D721Med (cell line): ENCODE measurements around the gene SENP6.
"Not testable (repeated sequence)": the region's sequence is repeated elsewhere in the genome, so short reads cannot be mapped to it uniquely, and the experiment has no call there.

ENCODE experiments used
- DNase-seq: peaks from one replicate; pipeline ENCODE4 v3.0.0; 2011; ENCODE audit warnings: low spot score; ENCODE audit not compliant: insufficient read length
- FAIRE-seq: peaks from 2 replicates; lab custom pipeline; 2011; peaks lifted over from hg19 to GRCh38; lab: Jason Lieb, UNC
- TF ChIP-seq, protein P1 (sequence below): IDR thresholded peaks from 2 replicates; pipeline ENCODE4 v1.5.1; 2012; ENCODE audit warnings: mild to moderate bottlenecking, control low read depth; ENCODE audit not compliant: insufficient read depth; ENCODE audit errors: missing control alignments

Gene SENP6

GRCh38 chr6:75666592-75666991 is 64.9 kb downstream of the SENP6 start:
- TF ChIP-seq, protein P1, sequence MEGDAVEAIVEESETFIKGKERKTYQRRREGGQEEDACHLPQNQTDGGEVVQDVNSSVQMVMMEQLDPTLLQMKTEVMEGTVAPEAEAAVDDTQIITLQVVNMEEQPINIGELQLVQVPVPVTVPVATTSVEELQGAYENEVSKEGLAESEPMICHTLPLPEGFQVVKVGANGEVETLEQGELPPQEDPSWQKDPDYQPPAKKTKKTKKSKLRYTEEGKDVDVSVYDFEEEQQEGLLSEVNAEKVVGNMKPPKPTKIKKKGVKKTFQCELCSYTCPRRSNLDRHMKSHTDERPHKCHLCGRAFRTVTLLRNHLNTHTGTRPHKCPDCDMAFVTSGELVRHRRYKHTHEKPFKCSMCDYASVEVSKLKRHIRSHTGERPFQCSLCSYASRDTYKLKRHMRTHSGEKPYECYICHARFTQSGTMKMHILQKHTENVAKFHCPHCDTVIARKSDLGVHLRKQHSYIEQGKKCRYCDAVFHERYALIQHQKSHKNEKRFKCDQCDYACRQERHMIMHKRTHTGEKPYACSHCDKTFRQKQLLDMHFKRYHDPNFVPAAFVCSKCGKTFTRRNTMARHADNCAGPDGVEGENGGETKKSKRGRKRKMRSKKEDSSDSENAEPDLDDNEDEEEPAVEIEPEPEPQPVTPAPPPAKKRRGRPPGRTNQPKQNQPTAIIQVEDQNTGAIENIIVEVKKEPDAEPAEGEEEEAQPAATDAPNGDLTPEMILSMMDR, result no peak
- FAIRE-seq (no peak), DNase-seq (no peak)

- no peak for FAIRE-seq
- TF ChIP-seq, protein P1, result no peak
- no peak for DNase-seq
These were observed 72.2 kb downstream of the SENP6 start for GRCh38 chr6:75673884-75674283.

GRCh38 chr6:75676377-75676776 is 74.7 kb downstream of the SENP6 start:
- DNase-seq (no peak), FAIRE-seq (no peak)
- TF ChIP-seq, protein P1, result no peak

- not testable (repeated sequence) for FAIRE-seq, DNase-seq
These were observed 80.9 kb downstream of the SENP6 start for GRCh38 chr6:75682548-75682947.

DNA sequence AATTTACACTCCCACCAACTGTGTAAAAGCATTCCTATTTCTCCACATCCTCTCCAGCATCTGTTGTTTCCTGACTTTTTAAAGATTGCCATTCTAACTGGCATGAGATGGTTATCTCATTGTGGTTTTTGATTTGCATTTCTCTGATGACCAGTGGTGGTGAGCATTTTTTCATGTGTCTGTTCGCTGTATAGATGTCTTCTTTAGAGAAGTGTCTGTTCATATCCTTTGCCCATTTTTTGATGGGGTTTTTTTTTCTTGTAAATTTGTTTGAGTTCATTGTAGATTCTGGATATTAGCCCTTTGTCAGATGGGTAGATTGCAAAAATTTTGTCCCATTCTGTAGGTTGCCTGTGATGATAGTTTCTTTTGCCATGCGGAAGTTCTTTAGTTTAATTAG is 81.3 kb downstream of the SENP6 start:
- not testable (repeated sequence) for DNase-seq

GRCh38 chr6:75687535-75687934 is 85.9 kb downstream of the SENP6 start:
- not testable (repeated sequence) for DNase-seq, FAIRE-seq

More for the DNA sequence above, 81.3 kb downstream of the SENP6 start:
- FAIRE-seq, result not testable (repeated sequence)

DNA sequence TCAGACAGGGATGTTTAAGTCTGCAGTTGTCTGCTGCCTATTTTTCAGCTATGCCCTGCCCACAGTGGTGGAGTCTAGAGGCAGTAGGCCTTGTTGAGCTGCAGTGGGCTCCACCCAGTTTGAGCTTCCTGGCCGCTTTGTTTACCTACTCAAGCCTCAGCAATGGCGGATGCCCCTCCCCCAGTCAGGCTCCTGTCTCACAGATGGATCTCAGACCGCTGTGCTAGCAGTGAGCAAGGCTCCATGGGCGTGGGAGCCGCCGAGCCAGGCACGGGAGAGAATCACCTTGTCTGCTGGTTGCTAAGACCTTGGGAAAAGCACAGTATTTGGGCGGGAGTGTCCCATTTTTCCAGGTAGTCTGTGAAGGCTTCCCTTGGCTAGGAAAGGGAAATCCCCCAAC is 86.3 kb downstream of the SENP6 start:
- DNase-seq, FAIRE-seq: not testable (repeated sequence)

GRCh38 chr6:75689576-75689975 is 87.9 kb downstream of the SENP6 start:
- no peak for FAIRE-seq
- TF ChIP-seq, protein P1, result no peak

DNA sequence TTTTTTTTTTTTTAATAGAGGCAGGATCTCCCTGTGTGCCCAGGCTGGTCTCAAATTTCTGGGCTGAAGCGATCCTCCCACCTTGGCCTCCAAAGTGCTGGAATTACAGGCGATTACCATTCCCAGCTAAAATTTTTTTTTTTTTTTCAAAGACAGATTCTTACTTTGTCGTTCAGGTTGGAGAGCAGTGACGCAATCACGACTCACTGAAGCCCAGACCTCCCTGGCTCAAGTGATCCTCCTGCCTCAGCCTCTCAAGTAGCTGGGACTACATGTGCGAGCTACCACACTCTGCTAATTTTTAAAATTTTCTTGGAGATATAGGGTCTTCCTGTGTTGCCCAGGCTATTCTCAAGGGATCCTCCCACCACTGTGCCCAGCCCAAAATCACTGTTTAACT is 89.3 kb downstream of the SENP6 start:
- TF ChIP-seq, protein P1, result no peak
- no peak for DNase-seq
- no peak for FAIRE-seq

More at GRCh38 chr6:75689576-75689975, 87.9 kb downstream of the SENP6 start:
- DNase-seq, result no peak

GRCh38 chr6:75693534-75693933 is 91.9 kb downstream of the SENP6 start:
- no peak for FAIRE-seq
- no peak for DNase-seq
- TF ChIP-seq, protein P1, result no peak
